Measurements from ENCODE around the gene RAD51D. TPM values are rescaled to one million over a fixed set of nuclear protein-coding genes. Genes with fewer than 3 reads are reported as not detected.

RAD51D gene
- total and polyA plus RNA-seq, 2 donors (not counting 3 experiments of a cell fraction or from before 2014, with no cell fraction given), result 15.5 to 27.9 TPM

GRCh38 chr17:35088881-35089585 is 30.6 kb downstream of the RAD51D start:
- FAIRE-seq, result peak; percentile 18
- no peak for TF ChIP-seq MAX (IDR thresholded peaks at IDR 0.05; ENCODE audit: insufficient read depth, insufficient read length)
- TF ChIP-seq CTCF (IDR thresholded peaks at IDR 0.05; ENCODE audit: extremely low read depth in 1 of 2, insufficient read depth in 1 of 2, low read depth in 1 of 2, low read length in 2 of 2), result peak; percentile 76 to 77
- peak; percentile 53 for TF ChIP-seq POLR2AphosphoS5 (IDR thresholded peaks at IDR 0.05; ENCODE audit: insufficient read depth, low read depth, low read length)
- no peak for TF ChIP-seq EZH2 (IDR thresholded peaks at IDR 0.05; ENCODE audit: borderline replicate concordance, low read depth, low read length, severe bottlenecking)
- TF ChIP-seq POLR2A (IDR thresholded peaks at IDR 0.05; ENCODE audit: low read depth, low read length), result peak; percentile 45
- peaks cover 36% of the 10 kb centered on the region for H3K79me2 ChIP-seq (ENCODE audit: control insufficient read depth, insufficient read depth, low read length)
- H3K4me2 ChIP-seq (ENCODE audit: insufficient read depth, low read length), result peak overlapping the region; percentile 82
- DNase-seq (ENCODE audit: low read depth, low spot score), result peak; percentile 73
- no TSS peak for BruUV-seq (replicated peaks)
- peaks cover 22% of the 10 kb centered on the region for H3K4me1 ChIP-seq (ENCODE audit: control insufficient read depth, extremely low read depth, insufficient read depth, low read length)
- H3K9me1 ChIP-seq (replicated peaks; ENCODE audit: control insufficient read depth, extremely low read depth, insufficient read depth, low read length), result no peaks in the 10 kb centered on the region
- CTCF ChIA-PET, result interaction anchor here (0.9 to 2.1 kb wide), 28 partner anchors 9 to 546 kb away, joined by 3 to 34 read pairs (median 4); partner anchors contain the start of genes FNDC8, LIG3 and RFFL
- peak overlapping the region; percentile 78 for H3K9ac ChIP-seq (replicated peaks; ENCODE audit: extremely low read depth, insufficient read depth, low read length)
- H3K9me3 ChIP-seq (replicated peaks; ENCODE audit: control insufficient read depth, insufficient read depth, low read length), result no peaks in the 10 kb centered on the region
- H3K27me3 ChIP-seq (ENCODE audit: control insufficient read depth in 2 of 2, insufficient read depth in 2 of 2, low read length in 2 of 2), result no peaks in the 10 kb centered on the region
- no peaks in the 10 kb centered on the region for H4K20me1 ChIP-seq (replicated peaks; ENCODE audit: control insufficient read depth, extremely low read depth, insufficient read depth, low read length)
- peak overlapping the region; percentile 72 for H3K27ac ChIP-seq (ENCODE audit: insufficient read depth, low read depth, low read length)
- peak overlapping the region; percentile 98 for H2AFZ ChIP-seq (ENCODE audit: low read depth, low read length)
- intact Hi-C loops (cut with micrococcal nuclease), result loop anchor here (1.0 kb wide), 5 partner anchors 26 to 108 kb away; partner anchors contain the start of genes RAD51D and RFFL
- dilution Hi-C loops (cut with MboI; ENCODE audit: extremely low pct_ligation_motif_present, low sequenced_read_pairs), result no loop called here
- POLR2A ChIA-PET, result no interaction called here
- H3K36me3 ChIP-seq (ENCODE audit: control insufficient read depth in 2 of 2, extremely low read depth in 1 of 2, insufficient read depth in 2 of 2, low read length in 2 of 2), result no peaks in the 10 kb centered on the region
- H3K4me3 ChIP-seq (replicated peaks in 1 of 3; ENCODE audit: insufficient read depth in 1 of 3, low read depth in 1 of 3, low read length in 3 of 3), result peak overlapping the region; percentile 65 to 81 (median 71)

Data from endothelial cell of umbilical vein (primary cell).